Stimulated activated CD4-positive, alpha-beta T cell treated with anti-CD3 and anti-CD28 coated beads, Interleukin-15, amount 100 ng/mL, for 24 hours (primary cell): ENCODE measurements around the gene PPM1F.
"Not testable (repeated sequence)": the region's sequence is repeated elsewhere in the genome, so short reads cannot be mapped to it uniquely, and the experiment has no call there.

Source experiments
- DNase-seq: peaks from one replicate; pipeline ENCODE4 v3.0.0-alpha.2; 2020

PPM1F gene

GRCh38 chr22:21917959-21918261 is 34.7 kb downstream of the PPM1F start:
- DNase-seq = no peak

DNA sequence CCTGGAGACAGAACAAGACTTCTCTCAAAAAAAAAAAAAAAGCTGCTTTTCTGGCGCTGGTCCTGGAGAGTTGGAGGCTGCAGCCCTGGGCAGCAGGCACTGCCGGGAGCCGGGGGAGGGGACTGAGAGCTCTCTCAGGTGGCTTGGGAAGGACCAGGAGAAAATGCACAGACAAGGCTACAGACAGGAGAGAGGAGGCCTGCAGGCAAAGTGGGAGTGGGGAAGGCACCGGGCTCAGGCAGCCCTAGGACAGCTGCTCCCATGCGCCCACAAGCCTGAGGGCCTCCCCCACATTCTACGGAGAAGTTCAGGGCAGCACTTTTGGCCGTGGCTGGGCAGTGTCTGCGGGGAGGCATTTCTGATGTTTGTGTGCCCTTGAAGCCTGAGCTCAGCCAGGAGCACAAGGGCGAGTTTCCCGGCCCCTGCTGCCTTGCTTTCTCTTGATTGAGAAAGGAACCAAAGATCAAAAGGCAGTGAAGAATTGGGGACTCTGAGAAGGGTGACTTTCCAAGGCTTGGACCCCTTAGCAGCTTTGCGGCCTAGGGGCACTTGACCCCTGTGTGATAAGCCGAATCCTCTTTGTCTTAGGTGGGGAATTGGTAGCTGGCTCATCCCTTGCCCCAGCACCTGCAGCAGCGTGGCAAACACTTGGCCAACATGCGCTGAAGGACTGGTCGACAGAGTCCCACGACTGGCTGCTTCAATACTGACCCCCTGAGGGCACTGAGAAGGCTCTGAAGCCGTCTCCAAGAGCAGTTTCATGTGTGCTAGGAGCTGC is 35.3 kb downstream of the PPM1F start:
- no peak for DNase-seq

DNA sequence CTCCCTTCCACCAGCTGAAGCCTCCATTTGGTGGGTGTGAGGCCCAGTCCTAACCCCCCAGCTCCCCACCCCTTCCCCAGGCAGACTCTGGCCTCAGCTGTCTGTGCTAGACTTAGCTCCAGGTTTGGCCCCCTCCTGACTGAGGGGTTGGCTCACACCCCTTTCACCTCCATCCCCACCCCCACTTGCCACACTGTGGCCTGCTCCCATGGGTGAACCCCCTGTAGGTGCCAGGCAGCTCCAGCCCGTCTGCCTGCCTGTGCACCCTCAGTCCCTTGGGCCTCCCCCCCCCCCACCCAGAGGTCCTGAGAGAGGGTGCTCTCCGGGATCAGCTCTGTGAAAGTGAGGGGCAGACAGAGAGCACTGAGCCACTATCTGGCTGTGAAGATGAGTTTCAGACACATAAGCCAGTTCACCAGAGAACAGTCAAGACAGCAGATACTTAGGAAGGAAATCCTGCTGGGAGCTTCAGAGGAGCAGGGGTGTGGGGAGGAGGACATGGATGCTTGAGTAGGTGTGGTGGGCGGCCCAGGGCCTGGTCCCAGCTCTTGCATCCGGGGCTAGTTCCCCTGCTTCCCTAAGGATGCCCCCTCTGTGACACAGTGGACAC is 36.2 kb downstream of the PPM1F start:
- no peak for DNase-seq

GRCh38 chr22:21915624-21916308 is 36.9 kb downstream of the PPM1F start:
- DNase-seq = no peak

- DNase-seq = not testable (repeated sequence)
These were observed 38.5 kb downstream of the PPM1F start for GRCh38 chr22:21914033-21914642.

GRCh38 chr22:21910367-21910766 is 42.3 kb downstream of the PPM1F start:
- DNase-seq = not testable (repeated sequence)

DNA sequence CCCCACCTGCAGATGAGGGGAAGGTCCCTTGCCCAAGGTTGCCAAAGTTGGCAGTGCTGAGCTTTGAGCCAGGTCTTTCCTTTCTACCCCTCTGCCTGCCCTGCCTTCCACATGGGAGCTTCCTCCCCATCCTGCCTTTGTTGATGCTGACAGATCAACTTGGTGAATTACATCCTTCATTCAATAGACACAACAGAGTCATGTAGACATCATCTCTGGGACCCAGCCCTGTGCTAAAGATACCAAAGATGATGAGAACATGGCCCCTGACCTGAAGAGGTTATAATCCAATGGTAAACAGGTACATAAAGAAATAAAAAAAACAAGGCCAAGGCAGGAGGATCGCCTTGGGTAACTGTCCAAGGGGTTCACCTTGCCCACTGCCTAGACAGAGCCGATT is 42.8 kb downstream of the PPM1F start:
- DNase-seq = no peak

- DNase-seq = no peak
These were observed 44.8 kb downstream of the PPM1F start for GRCh38 chr22:21907638-21908522.

DNA sequence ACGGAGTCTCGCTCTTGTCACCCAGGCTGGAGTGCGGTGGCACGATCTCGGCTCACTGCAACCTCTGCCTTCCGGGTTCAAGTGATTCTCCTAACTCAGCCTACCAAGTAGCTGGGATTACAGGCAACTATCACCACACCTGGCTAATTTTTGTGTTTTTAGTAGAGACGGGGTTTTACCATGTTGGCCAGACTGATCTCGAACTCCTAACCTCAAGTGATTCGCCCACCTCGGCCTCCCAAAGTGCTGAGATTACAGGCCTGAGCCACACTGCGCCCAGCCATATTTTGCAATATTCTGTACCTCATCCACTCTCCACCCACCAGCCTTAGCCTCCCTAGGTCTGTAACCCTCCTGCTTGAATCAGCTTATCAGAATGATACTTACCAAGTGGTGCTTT is 47.4 kb downstream of the PPM1F start:
- not testable (repeated sequence) for DNase-seq

- DNase-seq = no peak
These were observed 48.3 kb downstream of the PPM1F start for GRCh38 chr22:21904250-21904789.

DNA sequence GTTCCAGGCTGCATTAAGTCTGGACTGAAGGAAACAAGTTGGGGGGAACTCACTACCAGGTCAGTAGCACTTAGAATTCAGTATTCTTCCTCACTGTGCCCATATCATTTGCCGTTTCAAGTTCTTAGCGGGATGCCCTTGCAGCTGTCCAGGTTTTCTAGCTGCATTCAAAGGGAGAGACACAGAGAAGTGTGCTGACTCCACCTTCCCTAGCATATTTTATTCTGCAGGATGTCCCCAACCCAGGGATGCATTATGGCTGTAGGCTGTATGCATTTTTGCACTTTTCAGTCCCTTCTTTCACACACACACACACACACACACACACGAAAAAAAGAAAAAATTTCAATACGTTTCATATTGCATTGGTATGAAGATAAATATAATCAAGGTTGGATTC is 49.4 kb downstream of the PPM1F start:
- no peak for DNase-seq

DNA sequence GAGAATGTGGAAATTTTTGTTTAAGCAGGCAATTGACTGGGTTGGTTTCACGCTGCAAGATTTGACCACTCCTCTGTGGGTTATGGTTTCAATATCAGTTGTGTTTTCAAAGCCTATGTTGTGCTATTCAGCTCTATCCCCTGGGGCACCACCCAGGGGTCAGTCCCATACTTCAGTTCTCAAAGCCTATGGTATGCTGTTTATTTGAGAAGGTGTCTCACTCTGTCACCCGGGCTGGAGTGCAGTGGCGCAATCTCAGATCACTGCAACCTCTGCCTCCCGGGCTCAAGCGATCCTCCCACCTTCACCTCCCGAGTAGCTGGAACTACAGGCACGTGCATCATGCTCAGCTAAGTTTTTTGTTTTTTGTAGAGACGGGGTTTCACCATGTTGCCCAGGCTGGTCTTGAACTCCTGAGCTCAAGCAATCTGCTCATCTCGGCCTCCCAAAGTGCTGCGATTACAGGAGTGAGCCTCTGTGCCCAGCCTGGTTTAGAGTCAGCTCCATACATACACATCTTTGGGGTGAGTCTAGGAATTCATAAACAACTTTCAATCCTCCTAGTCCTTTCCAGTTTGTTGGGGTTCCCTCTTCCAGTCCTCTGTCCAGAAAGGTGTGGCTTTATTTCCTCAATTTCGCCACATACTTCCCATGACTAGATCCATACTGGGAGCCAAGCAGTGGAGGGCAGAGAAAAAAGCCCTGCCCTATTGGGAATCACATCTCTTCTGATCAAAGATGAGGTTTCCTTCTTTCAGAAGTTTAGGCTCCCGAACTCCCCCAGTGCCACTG is 50.2 kb downstream of the PPM1F start:
- no peak for DNase-seq

GRCh38 chr22:21898354-21898896 is 54.2 kb downstream of the PPM1F start:
- DNase-seq = no peak

DNA sequence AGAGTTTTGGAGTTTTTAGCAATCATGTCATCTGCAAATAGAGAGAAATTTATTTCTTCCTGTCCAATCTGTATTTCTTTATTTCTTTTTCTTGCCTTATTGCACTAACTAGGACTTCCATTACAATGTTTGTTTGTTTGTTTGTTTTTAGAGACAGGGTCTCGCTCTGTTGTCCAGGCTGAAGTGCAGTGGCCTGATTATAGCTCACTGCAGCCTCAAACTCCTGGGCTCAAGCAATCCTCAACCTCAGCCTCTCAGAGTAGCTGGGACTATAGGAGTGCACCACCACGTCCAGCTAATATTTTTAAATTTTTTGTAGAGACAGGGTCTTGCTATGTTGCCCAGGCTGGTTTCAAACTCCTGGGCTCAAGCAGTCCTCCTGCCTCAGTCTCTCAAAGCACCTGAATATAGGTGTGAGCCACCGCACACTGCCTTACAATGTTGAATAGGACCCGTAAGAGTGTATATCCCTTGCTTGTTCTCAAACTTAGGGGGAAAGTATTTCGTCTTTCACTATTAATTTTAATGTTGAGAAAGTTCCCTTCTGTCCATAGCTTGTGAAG is 55.6 kb downstream of the PPM1F start:
- DNase-seq = no peak

DNA sequence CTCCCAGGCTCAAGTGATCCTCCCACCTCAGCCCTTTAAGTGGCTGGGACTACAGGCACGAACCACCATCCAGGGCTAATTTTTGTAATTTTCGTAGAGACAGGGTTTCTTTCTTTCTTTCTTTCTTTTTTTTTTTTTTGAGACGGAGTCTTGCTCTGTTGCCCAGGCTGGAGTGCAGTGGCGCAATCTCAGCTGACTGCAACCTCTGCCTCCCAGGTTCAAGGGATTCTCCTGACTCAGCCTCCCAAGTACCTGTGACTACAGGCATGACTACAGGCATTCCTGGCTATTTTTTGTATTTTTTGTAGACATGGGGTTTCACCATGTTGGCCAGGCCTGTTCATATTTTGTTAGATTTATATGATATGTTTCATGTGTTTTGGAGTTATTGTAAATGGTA is 56.4 kb downstream of the PPM1F start:
- DNase-seq = not testable (repeated sequence)

GRCh38 chr22:21894799-21895198 is 57.8 kb downstream of the PPM1F start:
- no peak for DNase-seq

DNA sequence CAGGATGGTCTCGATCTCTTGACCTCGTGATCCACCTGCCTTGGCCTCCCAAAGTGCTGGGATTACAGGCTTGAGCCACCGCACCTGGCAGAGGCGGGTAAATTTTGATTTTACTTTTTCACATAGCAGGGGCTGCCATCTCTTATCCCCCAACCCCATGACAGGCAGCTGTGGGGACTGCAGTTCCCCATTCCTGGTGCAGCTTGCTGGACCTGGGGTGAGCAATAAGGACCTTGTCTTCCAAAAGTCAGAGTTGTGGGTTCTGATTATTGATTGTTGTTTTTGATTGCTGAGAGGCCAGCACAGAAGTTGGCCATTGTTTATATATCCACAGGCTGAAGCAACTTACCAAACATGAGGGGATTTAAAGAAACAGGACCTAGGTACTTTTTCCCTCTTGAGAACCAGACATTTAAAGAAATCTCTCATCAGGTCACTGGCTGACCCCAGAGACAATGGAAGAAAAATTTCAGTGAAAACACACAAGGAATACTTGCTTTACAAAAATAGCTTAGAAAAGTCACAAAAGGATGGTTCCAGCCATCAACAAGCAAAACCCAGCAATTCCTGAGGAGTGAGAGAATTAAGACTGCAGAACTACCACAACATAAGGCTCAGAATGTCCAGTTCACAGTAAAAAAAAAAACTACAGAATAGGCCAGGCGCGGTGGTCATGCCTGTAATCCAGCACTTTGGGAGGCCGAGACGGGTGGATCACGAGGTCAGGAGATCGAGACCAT is 63.2 kb downstream of the PPM1F start:
- DNase-seq = no peak

- DNase-seq = no peak
These were observed 64.8 kb downstream of the PPM1F start for GRCh38 chr22:21887841-21888240.

- DNase-seq = not testable (repeated sequence)
These were observed 68.7 kb downstream of the PPM1F start for GRCh38 chr22:21883930-21884329.

DNA sequence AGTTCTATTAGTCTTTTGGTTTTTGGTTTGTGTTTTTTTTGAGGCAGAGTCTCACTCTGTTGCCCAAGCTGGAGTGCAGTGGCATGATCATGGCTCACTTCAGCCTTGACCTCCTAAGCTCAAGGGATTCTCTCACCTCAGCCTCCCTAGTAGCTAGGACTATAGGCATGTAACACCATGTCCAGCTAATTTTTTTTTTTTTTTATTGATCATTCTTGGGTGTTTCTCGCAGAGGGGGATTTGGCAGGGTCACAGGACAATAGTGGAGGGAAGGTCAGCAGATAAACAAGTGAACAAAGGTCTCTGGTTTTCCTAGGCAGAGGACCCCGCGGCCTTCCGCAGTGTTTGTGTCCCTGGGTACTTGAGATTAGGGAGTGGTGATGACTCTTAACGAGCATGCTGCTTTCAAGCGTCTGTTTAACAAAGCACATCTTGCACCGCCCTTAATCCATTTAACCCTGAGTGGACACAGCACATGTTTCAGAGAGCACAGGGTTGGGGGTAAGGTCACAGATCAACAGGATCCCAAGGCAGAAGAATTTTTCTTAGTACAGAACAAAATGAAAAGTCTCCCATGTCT is 69.8 kb downstream of the PPM1F start:
- DNase-seq = not testable (repeated sequence)
